MM.1S (cell line): ENCODE measurements around the gene ERI3.

Experiments used
- DNase-seq: peaks from one replicate; pipeline ENCODE4 v3.0.0-alpha.2; 2015
- H2AFZ ChIP-seq: fragments of 300-600 bp; sonication (generic); 2 replicates; pipeline ENCODE4 v1.6.0; 2016; ENCODE audit warnings: antibody characterized with exemption, low read length
- H3F3A ChIP-seq: fragments of 300-600 bp; sonication (generic); 2 replicates; pipeline ENCODE4 v1.6.1; 2016; ENCODE audit warnings: mild to moderate bottlenecking, antibody characterized with exemption, low read length, moderate library complexity, mixed read lengths; ENCODE audit not compliant: insufficient read depth
- H3K27ac ChIP-seq: fragments of 300-600 bp; sonication (generic); 2 replicates; pipeline ENCODE4 v1.5.1; 2016; ENCODE audit warnings: mild to moderate bottlenecking, low read length
- H3K27me3 ChIP-seq: fragments of 300-600 bp; sonication (generic); replicated peaks from 2 replicates; pipeline ENCODE4 v1.6.0; 2016; ENCODE audit warnings: low read length; ENCODE audit not compliant: insufficient read depth
- H3K36me3 ChIP-seq: fragments of 300-600 bp; sonication (generic); replicated peaks from 2 replicates; pipeline ENCODE4 v1.6.1; 2016; ENCODE audit warnings: mild to moderate bottlenecking, low read length, mixed read lengths; ENCODE audit not compliant: insufficient read depth
- H3K4me1 ChIP-seq: fragments of 300-600 bp; sonication (generic); 2 replicates; pipeline ENCODE4 v1.6.1; 2016; ENCODE audit warnings: low read length, mixed read lengths
- H3K4me2 ChIP-seq: fragments of 300-600 bp; sonication (generic); 2 replicates; pipeline ENCODE4 v1.6.0; 2016; ENCODE audit warnings: low read depth, low read length
- H3K4me3 ChIP-seq: fragments of 300-600 bp; sonication (generic); 2 replicates; pipeline ENCODE4 v1.5.1; 2016; ENCODE audit warnings: low read length, mixed read lengths
- H3K79me2 ChIP-seq: fragments of 300-600 bp; sonication (generic); 2 replicates; pipeline ENCODE4 v1.6.1; 2016; ENCODE audit warnings: mixed run types, low read length, mixed read lengths
- H3K9ac ChIP-seq: fragments of 300-600 bp; sonication (generic); 2 replicates; pipeline ENCODE4 v1.6.1; 2016; ENCODE audit warnings: low read length, mixed read lengths
- H3K9me2 ChIP-seq: fragments of 300-600 bp; sonication (generic); replicated peaks from 2 replicates; pipeline ENCODE4 v1.6.1; 2016; ENCODE audit warnings: mild to moderate bottlenecking, low read length, mixed read lengths; ENCODE audit not compliant: insufficient read depth
- H3K9me3 ChIP-seq: fragments of 300-600 bp; sonication (generic); replicated peaks from 2 replicates; pipeline ENCODE4 v1.6.1; 2016; ENCODE audit warnings: mild to moderate bottlenecking, low read length, mixed read lengths; ENCODE audit not compliant: insufficient read depth
- H4K20me1 ChIP-seq: fragments of 300-600 bp; sonication (generic); 2 replicates; pipeline ENCODE4 v1.6.1; 2016; ENCODE audit warnings: mild to moderate bottlenecking, low read length, moderate library complexity, mixed read lengths; ENCODE audit not compliant: insufficient read depth
- CTCF ChIP-seq: fragments of 300-600 bp; sonication (generic); IDR thresholded peaks from 2 replicates; pipeline ENCODE4 v1.5.1; 2016; ENCODE audit warnings: antibody characterized with exemption, low read length, mixed read lengths
- EZH2 ChIP-seq: fragments of 300-600 bp; sonication (generic); optimal IDR thresholded peaks from 2 replicates; pipeline ENCODE3; 2017; ENCODE audit warnings: low read depth, mild to moderate bottlenecking, antibody characterized with exemption, low read length, mixed read lengths
- EZH2phosphoT487 ChIP-seq: fragments of 300-600 bp; sonication (generic); IDR thresholded peaks from 2 replicates; pipeline ENCODE4 v1.6.1; 2018; ENCODE audit warnings: antibody characterized with exemption, low read length

ERI3 gene

DNA sequence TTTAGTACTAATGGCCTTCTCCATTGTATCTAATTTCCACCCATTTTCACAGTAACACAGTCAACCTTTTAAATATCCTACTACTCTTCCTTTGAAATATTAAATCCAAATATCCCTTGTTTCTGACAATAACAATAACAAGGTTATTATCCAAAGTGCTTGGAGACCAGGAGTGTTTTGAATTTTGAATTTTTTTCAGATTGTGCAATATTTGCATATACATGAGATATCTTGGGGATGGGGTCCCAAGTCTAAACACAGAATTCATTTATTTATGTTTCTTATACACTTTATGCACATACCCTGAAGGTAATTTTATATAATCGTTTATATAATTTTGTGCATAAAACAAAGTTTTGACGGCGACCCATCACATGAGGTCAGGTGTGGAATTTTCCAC is 124.3 kb downstream of the ERI3 start:
- TF ChIP-seq EZH2: no peak
- TF ChIP-seq EZH2phosphoT487: no peak
- no peak for TF ChIP-seq CTCF
- Histone ChIP-seq H3K36me3 (no peaks in the 10 kb centered on the region), H2AFZ (no peak overlapping the region), H3K9ac (no peak overlapping the region), H3K9me2 (no peaks in the 10 kb centered on the region), H3K4me2 (no peak overlapping the region), H3K27ac (no peak overlapping the region), H3K4me3 (no peak overlapping the region), H4K20me1 (no peaks in the 10 kb centered on the region), H3K9me3 (no peaks in the 10 kb centered on the region), H3K4me1 (no peaks in the 10 kb centered on the region), H3K27me3 (no peaks in the 10 kb centered on the region), H3F3A (no peaks in the 10 kb centered on the region), H3K79me2 (no peaks in the 10 kb centered on the region)
- no peak for DNase-seq

DNA sequence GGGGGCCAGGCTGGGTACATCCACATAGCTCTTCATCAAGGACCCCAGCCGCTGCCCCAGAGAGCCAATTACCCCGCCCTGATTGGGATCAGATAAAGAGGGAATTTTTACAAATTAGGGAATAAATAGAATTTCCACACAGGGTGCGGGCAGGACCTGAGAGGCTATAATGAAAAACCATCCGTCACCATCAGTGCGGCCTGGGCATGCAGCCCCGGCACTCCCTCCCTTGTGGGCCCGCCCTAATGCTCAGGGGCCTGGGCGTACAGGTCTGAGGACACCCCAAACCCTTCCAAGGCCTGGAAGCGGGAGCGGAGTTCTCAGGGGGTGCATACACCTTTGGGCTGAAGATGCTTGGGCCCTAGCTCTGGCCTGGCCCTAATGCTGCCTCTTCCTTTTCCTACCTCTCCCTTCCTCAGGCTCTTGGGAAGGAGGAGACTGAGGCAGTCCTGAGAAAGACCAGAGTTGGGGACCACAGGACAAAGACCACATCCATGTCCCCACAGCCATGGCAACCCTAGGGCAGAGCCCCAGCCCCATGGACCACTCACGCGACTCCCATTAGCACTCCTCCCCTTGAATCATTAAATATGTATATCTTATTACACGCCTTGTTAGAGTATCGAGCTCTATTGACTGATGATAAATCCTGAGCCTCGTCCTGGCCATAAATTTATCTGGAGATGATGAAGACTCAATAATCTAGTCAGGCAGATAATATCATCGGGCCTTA is 125.5 kb downstream of the ERI3 start:
- no peaks in the 10 kb centered on the region for H3K9me2 ChIP-seq
- H3K9ac ChIP-seq: no peak overlapping the region
- H3K4me3 ChIP-seq: no peak overlapping the region
- no peak for DNase-seq
- no peaks in the 10 kb centered on the region for H3F3A ChIP-seq
- H3K27ac ChIP-seq: no peak overlapping the region
- no peaks in the 10 kb centered on the region for H3K36me3 ChIP-seq
- no peak overlapping the region for H2AFZ ChIP-seq
- H3K9me3 ChIP-seq: no peaks in the 10 kb centered on the region
- H4K20me1 ChIP-seq: no peaks in the 10 kb centered on the region
- no peaks in the 10 kb centered on the region for H3K4me1 ChIP-seq
- no peak for TF ChIP-seq EZH2phosphoT487
- TF ChIP-seq CTCF: no peak
- TF ChIP-seq EZH2: no peak
- no peak overlapping the region for H3K4me2 ChIP-seq
- no peaks in the 10 kb centered on the region for H3K27me3 ChIP-seq
- no peaks in the 10 kb centered on the region for H3K79me2 ChIP-seq

- Histone ChIP-seq H3K9me2 (no peaks in the 10 kb centered on the region), H4K20me1 (no peaks in the 10 kb centered on the region), H3K4me2 (no peak overlapping the region), H3K9me3 (no peaks in the 10 kb centered on the region), H3K27me3 (no peaks in the 10 kb centered on the region), H3K79me2 (no peaks in the 10 kb centered on the region), H3K36me3 (no peaks in the 10 kb centered on the region), H2AFZ (no peak overlapping the region), H3K9ac (no peak overlapping the region), H3K4me3 (no peak overlapping the region), H3K27ac (no peak overlapping the region), H3K4me1 (no peaks in the 10 kb centered on the region), H3F3A (no peaks in the 10 kb centered on the region)
- no peak for DNase-seq
- TF ChIP-seq CTCF (no peak), EZH2 (no peak), EZH2phosphoT487 (no peak)
Measured at GRCh38 chr1:44228218-44228617, 126.8 kb downstream of the ERI3 start.
